Effector CD4-positive, alpha-beta T cell (primary cell): ENCODE measurements around the gene ZNF697.
"Not testable (repeated sequence)": the region's sequence is repeated elsewhere in the genome, so short reads cannot be mapped to it uniquely, and the experiment has no call there.

ENCODE experiments used
- DNase-seq: peaks from one replicate; pipeline ENCODE4 v3.0.0-alpha.2; 2020

Gene ZNF697

DNA sequence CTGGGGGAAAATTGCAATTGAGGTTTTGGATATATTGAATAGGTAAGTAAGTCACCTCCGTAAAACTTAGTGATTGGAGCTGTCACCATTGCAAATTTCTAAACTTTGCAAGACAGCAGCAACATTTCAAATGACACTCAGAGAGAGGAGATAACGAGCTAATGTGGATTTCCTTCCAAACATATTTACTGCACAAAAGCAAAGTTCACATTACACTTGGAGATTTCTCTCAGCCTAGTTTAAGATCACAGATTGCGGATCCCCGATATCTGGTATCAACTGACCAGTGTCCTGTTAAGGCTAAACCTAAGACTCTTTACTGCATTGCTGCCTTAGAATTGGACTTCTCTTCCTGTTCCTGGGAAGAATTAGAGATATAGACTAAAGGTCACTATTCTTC, 47.5 kb downstream of the ZNF697 start:
- DNase-seq: no peak

DNA sequence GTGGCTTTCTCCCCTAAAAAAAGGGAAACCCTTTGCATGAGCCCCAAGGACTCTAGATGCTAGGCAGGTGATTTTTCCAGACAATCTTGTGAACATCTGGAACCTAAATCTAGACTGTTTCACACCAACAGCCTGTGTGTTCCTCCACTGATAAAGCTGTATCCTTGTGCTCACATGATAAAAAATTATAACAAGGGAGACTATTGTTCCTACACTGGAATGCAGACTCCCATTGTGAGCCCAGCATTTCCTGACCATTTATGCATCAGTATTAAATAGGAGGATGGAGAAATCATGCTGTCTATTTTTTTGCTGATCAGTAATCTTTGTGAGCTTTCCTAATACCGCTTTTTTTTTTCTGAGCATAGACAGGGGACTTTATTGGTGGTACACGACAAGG, 52.5 kb downstream of the ZNF697 start:
- no peak for DNase-seq

DNA sequence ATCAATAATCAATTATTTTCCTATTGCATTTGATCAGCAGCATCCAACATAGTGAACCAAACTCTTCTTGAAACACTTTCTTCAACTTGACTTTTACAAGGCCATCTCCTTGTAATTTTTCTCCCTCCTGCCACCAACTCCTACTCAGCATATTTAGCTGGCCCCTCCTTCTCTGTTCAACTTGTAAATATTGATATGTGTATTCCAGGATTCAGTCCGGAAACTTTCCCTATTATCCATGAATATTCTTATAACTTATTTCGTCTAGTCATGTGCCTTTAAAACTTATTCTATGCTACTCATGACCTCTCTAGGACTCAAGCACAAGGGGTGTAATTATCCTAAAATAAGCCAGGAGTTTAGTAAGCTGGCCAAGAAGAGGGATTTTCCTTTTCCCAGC, 52.9 kb downstream of the ZNF697 start:
- DNase-seq: no peak

DNA sequence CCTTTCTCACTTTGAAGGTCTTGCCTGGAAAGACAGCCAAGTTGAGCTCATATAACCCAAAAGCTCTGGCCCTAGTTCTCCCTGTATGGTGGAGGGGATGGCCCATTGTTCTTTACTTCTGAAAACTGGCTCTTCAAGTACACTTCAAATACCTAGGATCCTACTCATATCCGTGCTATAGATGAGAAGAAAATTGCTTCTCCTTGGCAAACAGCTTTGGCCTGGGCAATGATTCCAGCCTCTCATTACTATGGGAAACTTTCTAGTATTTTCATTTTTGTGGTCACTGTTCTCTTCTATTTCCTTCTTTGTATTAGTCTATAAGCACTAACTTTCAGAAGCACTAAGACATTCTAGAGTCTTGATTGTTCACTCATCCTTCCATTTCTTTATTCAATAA, 53.7 kb downstream of the ZNF697 start:
- no peak for DNase-seq

DNA sequence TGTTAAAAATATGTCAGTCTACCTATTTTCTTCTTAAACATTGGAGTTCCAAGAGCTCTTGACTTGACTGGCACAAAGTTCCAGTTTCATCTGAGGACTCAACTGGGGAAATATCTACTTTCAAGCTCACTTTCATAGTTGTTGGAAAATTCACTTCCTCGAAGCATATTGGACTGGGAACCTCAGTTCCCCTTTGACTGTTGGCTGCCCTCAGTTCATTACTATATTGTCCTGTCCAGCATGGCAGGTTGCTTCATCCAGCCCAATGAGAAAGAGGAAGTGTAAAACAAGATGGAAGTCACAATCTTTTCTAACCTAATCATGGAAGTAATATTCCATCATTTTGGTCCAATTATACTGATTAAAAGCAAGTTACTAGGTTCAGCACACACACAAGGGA, 54.3 kb downstream of the ZNF697 start:
- no peak for DNase-seq

DNA sequence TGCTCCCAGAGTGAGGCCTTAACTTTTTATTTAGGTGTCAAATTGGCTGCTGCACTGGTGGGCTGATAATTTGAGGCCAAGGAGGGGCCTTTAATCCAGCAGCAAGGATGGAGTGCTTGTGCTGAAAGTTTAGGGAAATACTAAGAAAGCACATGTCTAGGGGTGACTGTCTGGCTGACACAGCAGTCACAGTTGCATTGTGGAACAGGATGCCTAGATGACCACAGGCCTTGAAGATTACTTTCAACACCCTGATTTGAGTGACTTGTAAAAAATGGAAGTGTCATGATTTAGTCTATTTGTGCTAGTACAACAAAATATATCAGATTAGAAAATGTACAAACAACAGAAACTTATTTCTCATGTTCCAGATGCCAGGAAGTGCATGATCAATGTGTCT, 57.7 kb downstream of the ZNF697 start:
- no peak for DNase-seq

DNA sequence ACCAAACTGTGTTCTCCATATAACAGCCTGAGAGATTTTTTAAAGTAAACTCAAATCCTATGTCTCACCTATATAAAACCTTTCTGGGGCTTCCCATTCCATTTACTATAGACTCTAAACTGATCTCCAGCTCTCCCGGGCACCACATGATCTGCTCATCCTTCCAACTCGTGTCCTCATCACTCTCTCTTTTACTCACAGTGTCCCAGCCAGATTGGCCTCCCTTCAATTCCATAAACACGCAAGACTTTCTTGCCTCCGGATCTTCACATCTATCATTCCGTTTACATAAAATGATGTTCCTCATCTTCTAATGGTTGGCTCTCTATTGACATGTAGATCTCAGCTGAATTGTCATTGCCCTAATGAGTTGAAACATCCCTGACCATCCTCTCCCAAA, 59.4 kb downstream of the ZNF697 start:
- no peak for DNase-seq

DNA sequence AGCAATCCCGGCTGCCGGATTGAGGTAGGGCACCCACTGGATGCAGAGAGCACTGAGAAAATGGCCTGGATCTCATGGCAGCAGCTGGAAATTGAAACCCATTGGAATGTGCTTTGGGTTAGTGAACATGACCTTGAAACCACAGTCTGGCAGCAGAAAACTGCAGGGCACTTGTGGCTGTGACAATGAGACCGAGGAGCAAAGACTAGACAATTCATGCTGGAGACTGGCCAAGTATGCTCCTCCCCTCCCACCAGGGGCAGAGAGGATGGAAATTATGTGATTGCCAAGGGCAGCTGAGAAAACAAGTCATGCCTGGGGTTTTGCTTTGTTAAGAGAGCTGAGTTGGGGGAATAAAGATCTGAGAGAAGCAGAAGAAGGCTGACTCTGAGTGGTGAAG, 60.7 kb downstream of the ZNF697 start:
- DNase-seq: no peak

DNA sequence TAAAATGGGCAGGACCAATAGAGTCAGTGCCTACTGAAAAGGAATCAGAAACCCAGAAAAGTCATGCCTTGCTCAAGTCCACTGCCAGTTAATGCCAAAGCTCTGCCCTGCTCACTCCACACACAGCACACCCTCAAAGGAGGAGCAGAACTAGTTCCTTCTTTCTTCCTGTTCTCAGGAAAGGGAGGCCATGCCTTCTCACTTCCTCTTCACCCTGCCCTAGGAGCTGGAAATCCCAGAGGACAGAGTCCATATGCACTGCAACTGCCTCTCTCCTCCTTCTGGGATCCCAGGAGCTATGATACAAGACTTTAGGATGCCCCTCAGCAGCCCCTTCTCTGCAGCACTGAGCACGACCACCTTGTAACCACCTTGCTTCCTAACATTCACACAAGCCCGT, 62.3 kb downstream of the ZNF697 start:
- not testable (repeated sequence) for DNase-seq

DNA sequence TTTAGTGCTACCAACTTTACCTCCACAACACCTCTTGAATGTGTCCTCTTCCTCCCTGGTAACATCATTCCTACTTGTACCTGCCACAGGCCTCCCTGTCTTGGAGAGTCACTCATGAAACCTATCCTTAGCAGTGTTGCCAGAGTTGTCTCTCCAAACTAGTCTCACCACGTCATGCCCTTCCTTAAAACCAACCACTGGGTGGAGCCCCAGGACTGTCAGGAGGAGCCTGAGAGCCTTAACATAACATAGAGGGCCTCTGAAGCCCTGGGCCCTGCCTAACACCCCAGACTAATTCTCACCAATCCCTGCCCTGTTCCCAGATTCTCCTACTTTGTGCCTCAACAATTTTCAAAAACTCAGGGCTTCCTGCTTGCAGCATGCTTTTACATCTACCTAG, 65.3 kb downstream of the ZNF697 start:
- DNase-seq: no peak

DNA sequence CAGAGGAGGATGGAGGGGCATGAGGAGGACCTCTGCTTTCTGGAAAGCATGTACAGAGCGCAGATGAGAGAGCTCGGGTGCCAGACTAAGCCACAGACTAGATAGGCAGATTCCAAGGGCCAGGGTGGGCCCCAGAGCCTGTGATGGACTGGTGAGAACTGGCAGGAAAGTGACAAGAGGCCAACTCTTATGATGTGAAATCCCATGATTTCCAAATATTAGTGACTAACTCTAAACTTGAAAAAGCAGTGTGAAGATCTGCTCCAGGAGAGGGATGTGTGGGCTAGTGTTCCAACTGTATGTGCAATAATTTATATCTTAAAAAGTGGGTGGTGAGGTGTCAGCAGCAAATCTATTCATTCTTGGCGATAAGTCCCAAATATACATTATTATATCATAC, 67.0 kb downstream of the ZNF697 start:
- not testable (repeated sequence) for DNase-seq

DNA sequence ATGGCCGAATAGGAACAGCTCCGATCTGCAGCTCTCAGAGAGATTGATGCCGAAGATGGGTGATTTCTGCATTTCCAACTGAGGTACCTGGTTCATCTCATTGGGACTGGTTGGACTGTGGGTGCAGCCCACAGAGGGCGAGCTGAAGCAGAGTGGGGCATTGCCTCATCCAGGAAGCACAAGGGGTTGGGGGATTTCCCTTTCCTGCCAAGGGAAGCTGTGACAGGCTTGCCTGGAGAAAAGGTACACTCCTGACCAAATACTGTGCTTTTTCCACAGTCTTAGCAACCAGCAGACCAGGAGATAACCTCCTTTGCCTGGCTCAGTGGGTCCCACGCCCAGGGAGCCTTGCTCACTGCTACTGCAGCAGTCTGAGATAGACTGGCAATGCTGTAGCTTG, 74.2 kb downstream of the ZNF697 start:
- no peak for DNase-seq

DNA sequence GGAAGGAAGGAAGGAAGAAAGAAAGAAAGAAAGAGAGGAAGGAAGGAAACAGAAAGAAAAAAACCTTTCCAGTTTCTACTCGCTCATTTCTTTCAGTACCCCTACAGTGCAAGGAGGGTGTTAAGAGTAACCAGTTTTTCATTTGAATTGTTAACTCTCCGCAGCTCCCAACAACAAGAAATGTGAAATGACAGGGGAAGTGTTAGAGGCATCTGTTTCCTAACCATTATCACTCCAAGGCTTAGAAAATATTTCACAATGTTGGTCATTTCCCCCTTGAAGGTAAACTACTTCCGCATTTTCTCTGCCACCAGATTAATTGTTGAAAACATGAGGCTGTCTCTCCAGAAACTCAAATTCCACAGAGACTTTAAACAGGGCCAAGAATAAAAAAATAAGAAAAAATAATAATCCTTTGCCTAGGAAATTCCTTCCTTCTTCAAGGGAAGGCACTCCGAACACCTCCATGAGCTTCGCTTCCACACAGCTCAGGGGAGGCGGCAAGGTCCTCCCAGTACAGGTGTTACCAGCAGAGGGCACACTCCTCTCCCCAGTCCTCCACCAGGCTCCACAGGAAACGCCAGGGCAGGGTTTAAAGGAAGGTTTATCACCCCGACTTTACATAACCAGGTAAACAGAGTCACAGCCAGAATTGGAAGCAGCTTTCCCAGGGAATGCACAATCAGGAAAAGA, 78.0 kb downstream of the ZNF697 start:
- DNase-seq: not testable (repeated sequence)
